K562 (cell line): Measurements from ENCODE around the gene BARD1. TPM values are rescaled to one million over a fixed set of nuclear protein-coding genes. Genes with fewer than 3 reads are reported as not detected.
A peak's percentile ranks its signal among the peaks of the same experiment; 100 is the strongest.

Experiments used
- ASH1L ChIP-seq: fragments of 450-650 bp; IDR thresholded peaks from 2 replicates; pipeline ENCODE4 v1.6.1; 2018; ENCODE audit warnings: borderline replicate concordance, mild to moderate bottlenecking, low read depth; ENCODE audit not compliant: partially characterized antibody
- CREB3 ChIP-seq: fragments of 450-650 bp; conservative IDR thresholded peaks from 2 replicates; pipeline ENCODE4 v1.6.1; 2016; ENCODE audit warnings: missing genetic modification characterization, low read depth, mild to moderate bottlenecking, missing compliant biosample characterization, moderate library complexity
- CREBBP ChIP-seq: IDR thresholded peaks from one replicate; pipeline ENCODE4 v1.6.1; 2012; ENCODE audit warnings: low read depth, mild to moderate bottlenecking, control low read depth, inconsistent platforms, low read length
- CTCF ChIP-seq, 3 experiments: IDR thresholded peaks in 2 of 3; conservative IDR thresholded peaks in 1 of 3; 2 replicates each; pipeline ENCODE4 v1.5.1; 2011 to 2012; ENCODE audit warnings: low read length in 3 of 3, mild to moderate bottlenecking in 3 of 3, control low read depth in 2 of 3, improper control_type of control experiment in 1 of 3, inconsistent platforms in 1 of 3, low read depth in 1 of 3, mixed read lengths in 1 of 3, moderate library complexity in 1 of 3; ENCODE audit not compliant: insufficient read depth in 2 of 3
- GMEB1 ChIP-seq: fragments of 250-450 bp; sonication (Bioruptor Pico); IDR thresholded peaks from 2 replicates; pipeline ENCODE4 v1.4.0; 2020; ENCODE audit warnings: mild to moderate bottlenecking
- KDM2B ChIP-seq: fragments of 250-450 bp; sonication (Bioruptor Pico); IDR thresholded peaks from 2 replicates; pipeline ENCODE4 v1.8.0; 2021; ENCODE audit warnings: mild to moderate bottlenecking, moderate library complexity
- KLF16 ChIP-seq: IDR thresholded peaks from 2 replicates; pipeline ENCODE4 v1.6.1; 2016; ENCODE audit warnings: antibody characterized with exemption
- MCM5 ChIP-seq: fragments of 450-650 bp; IDR thresholded peaks from 2 replicates; pipeline ENCODE4 v1.6.1; 2016; ENCODE audit warnings: low read depth
- RBFOX2 ChIP-seq: fragments of 200-400 bp; formaldehyde crosslinking; IDR thresholded peaks from 2 replicates; pipeline ENCODE4 v1.6.1; 2017; ENCODE audit warnings: low read depth, mild to moderate bottlenecking, low read length, moderate library complexity
- SMARCE1 ChIP-seq: fragments of 450-650 bp; IDR thresholded peaks from 2 replicates; pipeline ENCODE4 v1.7.1; 2016; ENCODE audit warnings: mild to moderate bottlenecking
- SNIP1 ChIP-seq: fragments of 450-650 bp; IDR thresholded peaks from 2 replicates; pipeline ENCODE4 v1.7.1; 2017; ENCODE audit warnings: low read depth, mild to moderate bottlenecking
- STAG1 ChIP-seq: sonication (generic); formaldehyde crosslinking; IDR thresholded peaks from 2 replicates; pipeline ENCODE4 v1.5.0; 2020; ENCODE audit warnings: missing genetic modification reagents, borderline replicate concordance
- TAF1 ChIP-seq: IDR thresholded peaks from 2 replicates; pipeline ENCODE4 v1.6.1; 2011; ENCODE audit warnings: mild to moderate bottlenecking, low read length, moderate library complexity; ENCODE audit not compliant: insufficient read depth, control insufficient read depth, severe bottlenecking; ENCODE audit errors: extremely low read depth
- TRIM28 ChIP-seq: fragments of 450-650 bp; IDR thresholded peaks from 2 replicates; pipeline ENCODE4 v1.6.1; 2017
- ZNF398 ChIP-seq: fragments of 250-450 bp; sonication (Bioruptor Pico); IDR thresholded peaks from 2 replicates; pipeline ENCODE4 v1.8.0; 2021; ENCODE audit warnings: moderate library complexity, mild to moderate bottlenecking, inconsistent platforms
- ZNF583 ChIP-seq: fragments of 250-450 bp; sonication (Bioruptor Pico); IDR thresholded peaks from 2 replicates; pipeline ENCODE4 v1.4.0; 2020
- ZNF764 ChIP-seq: fragments of 250-450 bp; sonication (Bioruptor Pico); IDR thresholded peaks from 2 replicates; pipeline ENCODE4 v1.4.0; 2020; ENCODE audit warnings: low read depth, mild to moderate bottlenecking, moderate library complexity
- polyA plus RNA-seq, 8 experiments: library from polyadenylated mRNA; depleted of rRNA in 4 of 8; stranded (reverse) in 5 of 8; unstranded in 3 of 8; fragments of >200 nt; fragmentation: Nextera tagmentation in 2 of 8; fragmentation: Illumina TruSeq in 1 of 8; extraction: Ambion mirVana in 2 of 8; extraction: Trizol in 1 of 8; gene quantifications; 2 replicates each; pipeline versions ENCODE4 v1.2.1 to v1.2.3, GENCODE V29; 2011 to 2014; ENCODE audit warnings: inconsistent platforms in 1 of 8, missing spikeins in 1 of 8
- total RNA-seq, 7 experiments: library from RNA; depleted of rRNA in 6 of 7; stranded (reverse); fragments of >200 nt in 6 of 7; fragmentation: Illumina TruSeq in 2 of 7; extraction: Trizol in 2 of 7; gene quantifications; 2 replicates each; pipeline versions ENCODE4 v1.2.1 to v1.2.3, GENCODE V29; 2011 to 2021; ENCODE audit warnings: low replicate concordance in 1 of 7
- TF ChIP-seq, protein P1 (sequence below): fragments of 250-450 bp; sonication (Bioruptor Pico); IDR thresholded peaks from 2 replicates; pipeline ENCODE4 v1.6.1; 2021; ENCODE audit warnings: mild to moderate bottlenecking
- TF ChIP-seq, protein P2 (sequence below): fragments of 250-450 bp; sonication (Bioruptor Pico); IDR thresholded peaks from 2 replicates; pipeline ENCODE4 v1.4.0; 2020; ENCODE audit warnings: mild to moderate bottlenecking, moderate library complexity

BARD1 gene
- total and polyA plus RNA-seq, 9 of the 15 experiments (the other 6 are each of a cell fraction or from before 2014, with no cell fraction given): 6.3 to 18.9 (median 11.3) TPM

GRCh38 chr2:214808981-214809750 is at the start of gene BARD1 (continued):
- TF ChIP-seq, protein P1, sequence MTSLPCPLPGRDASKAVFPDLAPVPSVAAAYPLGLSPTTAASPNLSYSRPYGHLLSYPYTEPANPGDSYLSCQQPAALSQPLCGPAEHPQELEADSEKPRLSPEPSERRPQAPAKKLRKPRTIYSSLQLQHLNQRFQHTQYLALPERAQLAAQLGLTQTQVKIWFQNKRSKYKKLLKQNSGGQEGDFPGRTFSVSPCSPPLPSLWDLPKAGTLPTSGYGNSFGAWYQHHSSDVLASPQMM (CRISPR knock-in tag): no peak
- TF ChIP-seq GMEB1 (CRISPR knock-in tag) (no peak), SNIP1 (no peak), ASH1L (no peak), ZNF583 (CRISPR knock-in tag) (no peak), STAG1 (no peak), SMARCE1 (no peak), RBFOX2 (peak; percentile 78), CREBBP (no peak), TRIM28 (no peak), KLF16 (no peak), MCM5 (no peak), TAF1 (peak; percentile 49), CTCF (IDR thresholded peaks at IDR 0.05 in 2 of 3, conservative IDR thresholded peaks at IDR 0.05 in 1 of 3; ENCODE audit: insufficient read depth in 2 of 3, low read depth in 1 of 3, low read length in 3 of 3) (no peak), ZNF398 (CRISPR knock-in tag) (no peak), ZNF764 (no peak), KDM2B (no peak), CREB3 (tag) (no peak)
- TF ChIP-seq, protein P2, sequence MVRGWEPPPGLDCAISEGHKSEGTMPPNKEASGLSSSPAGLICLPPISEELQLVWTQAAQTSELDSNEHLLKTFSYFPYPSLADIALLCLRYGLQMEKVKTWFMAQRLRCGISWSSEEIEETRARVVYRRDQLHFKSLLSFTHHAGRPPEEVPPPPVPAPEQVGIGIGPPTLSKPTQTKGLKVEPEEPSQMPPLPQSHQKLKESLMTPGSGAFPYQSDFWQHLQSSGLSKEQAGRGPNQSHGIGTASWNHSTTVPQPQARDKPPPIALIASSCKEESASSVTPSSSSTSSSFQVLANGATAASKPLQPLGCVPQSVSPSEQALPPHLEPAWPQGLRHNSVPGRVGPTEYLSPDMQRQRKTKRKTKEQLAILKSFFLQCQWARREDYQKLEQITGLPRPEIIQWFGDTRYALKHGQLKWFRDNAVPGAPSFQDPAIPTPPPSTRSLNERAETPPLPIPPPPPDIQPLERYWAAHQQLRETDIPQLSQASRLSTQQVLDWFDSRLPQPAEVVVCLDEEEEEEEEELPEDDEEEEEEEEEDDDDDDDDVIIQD (CRISPR knock-in tag): no peak
